ENCODE data around the gene DAPP1. TPM values are rescaled to one million over a fixed set of nuclear protein-coding genes. Genes with fewer than 3 reads are reported as not detected.

DAPP1 gene
- total and polyA plus RNA-seq, 2 of the 4 experiments (the other 2 are of a cell fraction) = not detected

DNA sequence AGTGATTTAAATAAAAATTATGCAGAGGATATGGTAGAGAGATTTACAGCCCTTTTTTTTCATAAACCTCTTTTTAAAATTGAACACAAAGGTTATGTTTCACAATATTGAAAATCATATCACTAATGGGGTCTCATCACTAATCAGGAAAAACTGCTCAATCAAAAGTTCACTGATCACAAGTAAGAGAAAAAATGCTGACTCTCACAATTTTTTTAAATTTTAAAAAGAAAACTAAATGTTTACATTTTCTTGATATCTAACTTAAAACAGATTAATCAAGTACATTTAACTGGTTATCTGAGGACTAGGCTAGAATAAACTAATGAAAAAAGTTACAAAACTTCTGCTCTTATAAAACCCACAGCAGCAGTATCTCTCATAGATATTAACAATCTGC, 69.1 kb downstream of the DAPP1 start:
- DNase-seq (no peak), ATAC-seq (ENCODE audit: low read depth) (no peak)
- Histone ChIP-seq H4K91ac (ENCODE audit: insufficient read depth, low read depth, low read length) (no peak overlapping the region), H4K20me1 (ENCODE audit: insufficient read depth, low read length) (peaks cover 4% of the 10 kb centered on the region; the same call in 1 of the 2 replicates), H3K56ac (ENCODE audit: extremely low read depth, insufficient read depth, low read length) (no peak overlapping the region), H3K23ac (ENCODE audit: low read depth, low read length) (no peak overlapping the region), H3K4me2 (ENCODE audit: low read depth, low read length) (no peak overlapping the region), H3K9ac (ENCODE audit: low read depth, low read length) (no peak overlapping the region), H4K8ac (ENCODE audit: low read depth in 2 of 2, low read length in 2 of 2) (no peak overlapping the region), H3K36me3 (ENCODE audit: control insufficient read depth, insufficient read depth, low read length) (peaks cover 10% of the 10 kb centered on the region), H2BK15ac (ENCODE audit: low read depth, low read length) (no peak overlapping the region), H2AFZ (replicated peaks; ENCODE audit: low read length, poor library complexity) (no peak overlapping the region), H3K4ac (ENCODE audit: low read depth, low read length) (no peak overlapping the region), H3K4me3 (ENCODE audit: insufficient read depth, low read depth, low read length) (no peak overlapping the region), H3K9me1 (ENCODE audit: insufficient read depth, low read length) (no peaks in the 10 kb centered on the region), H3K4me1 (ENCODE audit: control insufficient read depth, insufficient read depth, low read length) (no peaks in the 10 kb centered on the region), H2BK5ac (ENCODE audit: low read depth, low read length, poor library complexity, severe bottlenecking) (no peak overlapping the region), H2AK5ac (ENCODE audit: low read depth, low read length) (no peak overlapping the region), H3K79me1 (ENCODE audit: low read depth in 1 of 2, low read length in 2 of 2) (peaks cover 0 to 19% of the 10 kb centered on the region in 2 experiments; a peak in 3 of 4 replicates), H3K27me3 (ENCODE audit: control insufficient read depth, insufficient read depth, low read length) (no peaks in the 10 kb centered on the region), H3K27ac (ENCODE audit: insufficient read depth, low read length) (no peak overlapping the region), H2AK9ac (replicated peaks; ENCODE audit: low read depth, low read length, poor library complexity) (no peak overlapping the region), H3K18ac (ENCODE audit: low read depth, low read length) (no peak overlapping the region), H4K5ac (ENCODE audit: low read depth, low read length) (no peak overlapping the region), H3K9me3 (ENCODE audit: control insufficient read depth, insufficient read depth, low read length) (no peaks in the 10 kb centered on the region), H3K14ac (replicated peaks; ENCODE audit: low read depth, low read length) (no peak overlapping the region), H2BK120ac (ENCODE audit: low read depth, low read length) (no peak overlapping the region), H2BK20ac (ENCODE audit: low read depth, low read length) (no peak overlapping the region)
- CTCF ChIA-PET = interaction anchor here (1.0 kb wide), 1 partner anchor 162 kb away, joined by 3 read pairs; no protein-coding TSS in a partner anchor
- POLR2A ChIA-PET (ENCODE audit: unreplicated experiment) = no interaction called here
- dilution Hi-C loops (cut with HindIII; ENCODE audit: low sequenced_read_pairs, unreplicated experiment) = no loop called here
- BruUV-seq (replicated peaks) = no TSS peak
- TF ChIP-seq CTCF (conservative IDR thresholded peaks at IDR 0.05; ENCODE audit: low read depth, low read length) = no peak
- TF ChIP-seq, protein P1, sequence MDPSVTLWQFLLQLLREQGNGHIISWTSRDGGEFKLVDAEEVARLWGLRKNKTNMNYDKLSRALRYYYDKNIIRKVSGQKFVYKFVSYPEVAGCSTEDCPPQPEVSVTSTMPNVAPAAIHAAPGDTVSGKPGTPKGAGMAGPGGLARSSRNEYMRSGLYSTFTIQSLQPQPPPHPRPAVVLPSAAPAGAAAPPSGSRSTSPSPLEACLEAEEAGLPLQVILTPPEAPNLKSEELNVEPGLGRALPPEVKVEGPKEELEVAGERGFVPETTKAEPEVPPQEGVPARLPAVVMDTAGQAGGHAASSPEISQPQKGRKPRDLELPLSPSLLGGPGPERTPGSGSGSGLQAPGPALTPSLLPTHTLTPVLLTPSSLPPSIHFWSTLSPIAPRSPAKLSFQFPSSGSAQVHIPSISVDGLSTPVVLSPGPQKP (IDR thresholded peaks at IDR 0.05; ENCODE audit: borderline replicate concordance, low read depth, low read length) = no peak
- TF ChIP-seq MAFK (IDR thresholded peaks at IDR 0.05; ENCODE audit: low read depth, low read length) = peak; percentile 94
- intact Hi-C loops (cut with micrococcal nuclease) = loop anchor here (1.0 to 5.0 kb wide), 2 partner anchors 73 to 324 kb away; no protein-coding TSS in a partner anchor
- in situ Hi-C loops (cut with MboI; ENCODE audit: low sequenced_read_pairs) = loop anchor here (10.0 kb wide), 1 partner anchor 321 kb away; the partner anchor contains the start of gene TRMT10A
